Cardiac fibroblast (primary cell): ENCODE measurements around the gene NAA60.

ENCODE experiments used
- DNase-seq, 2 donors: peaks; one replicate each; pipeline versions ENCODE4 v3.0.0 to v3.0.0-alpha.2; 2010; ENCODE audit warnings: low read depth in 2 of 2
- H3K4me3 ChIP-seq, 2 donors: replicated peaks in 1 of 2; 1 replicate in 1 of 2; 2 replicates in 1 of 2; pipeline ENCODE4 v1.5.1; 2011; ENCODE audit warnings: low read depth in 2 of 2, low read length in 2 of 2, mild to moderate bottlenecking in 2 of 2, moderate library complexity in 1 of 2
- TF ChIP-seq, protein P1 (sequence below): IDR thresholded peaks from one replicate; pipeline ENCODE4 v1.5.1; 2011; ENCODE audit warnings: low read depth, mild to moderate bottlenecking, low read length, inconsistent platforms

The NAA60 gene

DNA sequence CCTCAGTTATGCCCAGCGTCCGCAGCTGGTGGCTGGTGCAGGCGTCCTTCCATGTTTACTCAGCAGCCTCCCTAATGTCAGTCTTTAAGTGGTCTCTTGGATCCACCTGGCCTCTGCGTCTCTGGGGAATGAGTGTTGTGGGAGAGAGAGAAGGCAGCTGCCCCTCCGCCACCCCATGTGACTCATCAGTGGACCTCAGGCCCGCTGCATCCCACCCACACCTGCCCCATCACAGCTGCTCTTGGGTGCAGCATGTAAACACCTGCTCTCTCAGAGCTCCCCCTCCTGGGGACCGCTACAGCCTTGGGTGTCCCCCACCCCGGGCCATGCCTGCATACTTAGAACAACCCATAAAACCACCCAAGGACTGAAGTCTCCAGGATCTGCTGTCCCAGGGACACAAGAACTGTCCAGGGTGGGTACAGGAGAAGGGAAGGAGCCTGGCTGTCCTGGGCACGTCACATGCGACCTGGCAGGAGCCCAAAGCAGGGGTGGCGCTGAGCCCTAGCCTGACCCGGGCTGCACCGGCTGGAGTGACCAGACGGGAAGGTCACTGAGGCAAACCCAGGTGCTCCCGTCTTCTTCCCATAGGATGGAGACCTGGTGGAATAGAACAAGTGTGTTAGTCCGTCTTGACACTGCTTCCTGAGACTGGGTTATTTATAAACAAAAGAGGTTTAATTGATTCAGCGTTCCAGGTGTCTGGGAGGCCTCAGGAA, 47.6 kb downstream of the NAA60 start:
- TF ChIP-seq, protein P1, sequence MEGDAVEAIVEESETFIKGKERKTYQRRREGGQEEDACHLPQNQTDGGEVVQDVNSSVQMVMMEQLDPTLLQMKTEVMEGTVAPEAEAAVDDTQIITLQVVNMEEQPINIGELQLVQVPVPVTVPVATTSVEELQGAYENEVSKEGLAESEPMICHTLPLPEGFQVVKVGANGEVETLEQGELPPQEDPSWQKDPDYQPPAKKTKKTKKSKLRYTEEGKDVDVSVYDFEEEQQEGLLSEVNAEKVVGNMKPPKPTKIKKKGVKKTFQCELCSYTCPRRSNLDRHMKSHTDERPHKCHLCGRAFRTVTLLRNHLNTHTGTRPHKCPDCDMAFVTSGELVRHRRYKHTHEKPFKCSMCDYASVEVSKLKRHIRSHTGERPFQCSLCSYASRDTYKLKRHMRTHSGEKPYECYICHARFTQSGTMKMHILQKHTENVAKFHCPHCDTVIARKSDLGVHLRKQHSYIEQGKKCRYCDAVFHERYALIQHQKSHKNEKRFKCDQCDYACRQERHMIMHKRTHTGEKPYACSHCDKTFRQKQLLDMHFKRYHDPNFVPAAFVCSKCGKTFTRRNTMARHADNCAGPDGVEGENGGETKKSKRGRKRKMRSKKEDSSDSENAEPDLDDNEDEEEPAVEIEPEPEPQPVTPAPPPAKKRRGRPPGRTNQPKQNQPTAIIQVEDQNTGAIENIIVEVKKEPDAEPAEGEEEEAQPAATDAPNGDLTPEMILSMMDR, result no peak
- no peak overlapping the region for H3K4me3 ChIP-seq
- DNase-seq, result no peak

DNA sequence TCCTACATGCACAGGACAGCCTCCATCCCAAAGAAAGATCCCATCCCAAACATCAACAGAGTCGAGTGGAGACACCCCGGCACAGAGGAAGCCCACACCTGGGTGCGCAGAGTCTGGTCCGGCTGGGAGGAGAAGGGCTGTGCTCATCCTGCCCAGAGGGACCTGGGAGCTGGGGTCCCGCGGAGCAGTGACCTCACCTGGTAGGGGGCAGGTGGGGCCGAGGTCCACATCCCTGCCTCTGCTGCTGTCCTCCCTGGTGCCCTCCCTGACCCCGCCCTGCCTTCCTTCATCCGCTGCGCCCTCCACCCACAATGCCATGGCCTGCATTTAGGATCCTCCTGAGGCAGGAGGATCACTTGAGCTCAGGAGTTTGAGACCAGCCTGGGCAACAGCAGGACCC, 48.9 kb downstream of the NAA60 start:
- TF ChIP-seq, protein P1, result no peak
- H3K4me3 ChIP-seq, result no peak overlapping the region
- no peak for DNase-seq

DNA sequence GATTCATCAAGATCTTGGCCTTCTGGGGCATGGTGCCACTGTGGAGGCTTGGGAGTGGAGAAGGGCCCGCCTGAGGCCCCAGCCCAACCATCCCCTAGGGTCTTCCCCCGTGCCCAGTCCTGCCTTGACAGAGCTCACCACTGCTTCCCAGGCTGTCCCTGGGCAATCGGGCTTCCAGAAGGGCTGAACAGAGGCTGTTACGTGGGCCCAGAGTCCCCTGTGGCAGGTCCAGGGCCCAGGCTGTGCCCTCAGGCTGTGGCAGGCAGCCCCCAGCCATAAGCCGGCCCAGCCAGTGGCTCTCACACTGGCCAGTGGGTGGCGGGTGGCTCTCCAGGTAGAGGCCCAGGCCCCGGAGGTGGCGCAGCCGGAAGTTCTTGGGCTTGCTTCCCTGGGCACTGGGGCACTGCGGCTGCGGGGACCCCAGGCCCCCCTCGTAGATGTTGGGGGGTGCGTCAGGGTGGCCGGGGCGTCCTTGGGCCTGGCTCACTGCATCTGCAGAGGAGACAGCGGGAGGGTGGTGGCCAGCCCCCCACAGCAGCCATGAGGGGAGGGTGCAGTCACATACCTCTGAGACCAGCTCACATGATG, 51.0 kb downstream of the NAA60 start:
- TF ChIP-seq, protein P1, result no peak
- no peak overlapping the region for H3K4me3 ChIP-seq
- DNase-seq, result no peak

DNA sequence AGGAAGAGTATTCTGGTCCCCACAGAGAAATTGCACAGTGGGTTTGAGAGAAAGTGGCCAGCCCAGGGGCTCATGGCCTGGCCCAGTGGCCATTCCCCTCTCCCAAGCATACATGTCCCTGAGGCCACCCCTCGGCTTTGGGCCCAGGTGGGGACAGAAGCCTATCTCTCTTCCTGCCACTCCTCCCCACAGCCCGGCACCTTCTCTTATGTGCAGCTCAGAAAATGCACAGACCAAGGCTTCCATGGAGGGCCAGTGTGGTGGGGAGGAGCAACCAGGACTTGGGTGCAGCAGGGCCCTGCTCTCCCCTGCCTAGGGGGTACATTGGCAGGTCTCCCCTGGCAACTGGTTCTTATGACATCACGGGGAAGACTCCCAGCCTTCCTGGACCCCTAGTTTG, 51.7 kb downstream of the NAA60 start, which contains the start of gene C16orf90:
C16orf90 (minus strand) TSS at position 314 of the 400 bp plus-strand sequence; CDS start at position 246, 68 bp downstream.
- no peak for DNase-seq
- TF ChIP-seq, protein P1, result no peak

DNA sequence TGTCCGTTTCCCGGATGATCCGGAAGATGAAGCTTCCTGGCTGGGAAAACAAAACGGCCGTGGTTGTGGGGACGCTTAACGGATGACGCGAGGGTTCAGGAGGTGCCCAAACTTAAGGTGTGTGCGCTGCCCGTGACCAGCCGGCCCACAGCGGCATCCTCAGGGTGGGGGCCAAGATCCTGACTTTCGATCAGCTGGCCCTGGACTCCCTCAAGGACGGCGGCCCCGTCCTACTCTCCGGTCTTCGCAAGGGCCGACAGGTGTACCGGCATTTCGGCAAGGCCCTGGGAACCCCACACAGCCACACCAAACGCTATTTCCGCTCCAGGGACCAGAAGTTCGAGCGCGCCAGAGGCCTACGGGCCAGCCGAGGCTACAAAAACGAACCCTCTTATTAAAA, 52.9 kb downstream of the NAA60 start:
- H3K4me3 ChIP-seq, result no peak overlapping the region
- no peak for DNase-seq
- TF ChIP-seq, protein P1, result no peak

More for the DNA sequence above, 51.7 kb downstream of the NAA60 start, which contains the start of gene C16orf90:
- H3K4me3 ChIP-seq, result no peak within 1 kb of the TSS

DNA sequence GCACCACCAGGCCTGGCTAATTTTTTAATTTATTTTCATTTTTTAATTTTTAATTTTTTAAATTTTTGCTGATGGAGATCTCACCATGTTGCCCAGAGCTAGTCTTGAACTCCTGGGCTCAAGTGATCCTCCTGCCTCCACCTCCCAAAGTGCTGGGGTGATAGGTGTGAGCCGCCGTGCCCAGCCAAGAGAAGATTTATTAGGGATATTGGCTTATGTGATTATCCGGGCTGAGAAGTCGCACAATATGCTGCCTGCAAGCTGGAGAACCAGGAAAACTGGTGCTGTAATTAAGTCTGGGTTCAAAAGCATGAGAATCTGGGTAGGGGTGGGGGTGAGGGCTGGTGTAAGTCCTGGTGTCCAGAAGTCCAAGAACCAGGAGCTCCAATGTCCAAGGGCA, 54.3 kb downstream of the NAA60 start:
- no peak overlapping the region for H3K4me3 ChIP-seq
- TF ChIP-seq, protein P1, result no peak
- no peak for DNase-seq
